Fibroblast of pulmonary artery (primary cell): ENCODE results near the gene WDFY4.

Experiments used
- DNase-seq: peaks from one replicate; pipeline ENCODE4 v3.0.0-alpha.2; 2010; ENCODE audit warnings: low read depth
- H3K4me3 ChIP-seq: replicated peaks from 2 replicates; pipeline ENCODE4 v1.5.1; 2011; ENCODE audit warnings: low read depth, mild to moderate bottlenecking, control low read depth, low read length, moderate library complexity
- TF ChIP-seq, protein P1 (sequence below): IDR thresholded peaks from 2 replicates; pipeline ENCODE4 v1.5.1; 2011; ENCODE audit warnings: mild to moderate bottlenecking, control low read depth, low read length, inconsistent platforms; ENCODE audit errors: missing control alignments

Gene WDFY4

DNA sequence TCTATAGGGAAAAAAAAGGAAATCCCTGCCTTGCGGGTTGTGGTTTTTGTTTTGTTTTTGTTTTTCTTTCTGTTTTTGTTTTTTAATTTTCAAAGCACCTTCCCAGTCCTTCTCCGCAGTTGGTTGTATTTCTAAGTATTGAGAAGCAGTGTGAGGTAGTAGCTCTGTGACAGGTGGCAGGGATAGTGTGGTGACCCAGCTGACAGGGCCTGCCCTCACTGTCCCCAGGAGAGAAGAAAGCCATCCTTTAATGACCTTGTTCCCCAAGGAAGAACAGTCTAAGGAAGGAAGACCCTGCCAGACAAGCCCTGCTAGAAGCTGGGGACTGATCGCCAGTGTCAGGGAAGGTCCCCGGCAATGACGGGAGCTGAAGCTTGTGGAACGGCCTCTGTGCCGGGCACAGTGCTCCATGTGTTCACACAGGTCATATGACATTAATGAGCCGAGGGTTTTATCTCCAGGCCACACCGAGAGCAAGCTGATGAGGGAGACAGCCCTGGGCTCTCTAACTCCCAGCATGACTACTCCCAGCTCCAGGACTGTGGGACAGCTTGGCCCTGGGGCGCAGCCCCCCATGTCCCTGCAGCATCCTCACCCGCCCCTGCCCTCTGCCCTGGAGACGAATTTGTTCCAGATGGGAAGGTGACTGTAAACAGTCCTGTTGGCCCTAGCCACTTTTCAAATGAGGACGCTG, 324.0 kb downstream of the WDFY4 start:
- no peak overlapping the region for H3K4me3 ChIP-seq
- no peak for DNase-seq
- TF ChIP-seq, protein P1, sequence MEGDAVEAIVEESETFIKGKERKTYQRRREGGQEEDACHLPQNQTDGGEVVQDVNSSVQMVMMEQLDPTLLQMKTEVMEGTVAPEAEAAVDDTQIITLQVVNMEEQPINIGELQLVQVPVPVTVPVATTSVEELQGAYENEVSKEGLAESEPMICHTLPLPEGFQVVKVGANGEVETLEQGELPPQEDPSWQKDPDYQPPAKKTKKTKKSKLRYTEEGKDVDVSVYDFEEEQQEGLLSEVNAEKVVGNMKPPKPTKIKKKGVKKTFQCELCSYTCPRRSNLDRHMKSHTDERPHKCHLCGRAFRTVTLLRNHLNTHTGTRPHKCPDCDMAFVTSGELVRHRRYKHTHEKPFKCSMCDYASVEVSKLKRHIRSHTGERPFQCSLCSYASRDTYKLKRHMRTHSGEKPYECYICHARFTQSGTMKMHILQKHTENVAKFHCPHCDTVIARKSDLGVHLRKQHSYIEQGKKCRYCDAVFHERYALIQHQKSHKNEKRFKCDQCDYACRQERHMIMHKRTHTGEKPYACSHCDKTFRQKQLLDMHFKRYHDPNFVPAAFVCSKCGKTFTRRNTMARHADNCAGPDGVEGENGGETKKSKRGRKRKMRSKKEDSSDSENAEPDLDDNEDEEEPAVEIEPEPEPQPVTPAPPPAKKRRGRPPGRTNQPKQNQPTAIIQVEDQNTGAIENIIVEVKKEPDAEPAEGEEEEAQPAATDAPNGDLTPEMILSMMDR: no peak

DNA sequence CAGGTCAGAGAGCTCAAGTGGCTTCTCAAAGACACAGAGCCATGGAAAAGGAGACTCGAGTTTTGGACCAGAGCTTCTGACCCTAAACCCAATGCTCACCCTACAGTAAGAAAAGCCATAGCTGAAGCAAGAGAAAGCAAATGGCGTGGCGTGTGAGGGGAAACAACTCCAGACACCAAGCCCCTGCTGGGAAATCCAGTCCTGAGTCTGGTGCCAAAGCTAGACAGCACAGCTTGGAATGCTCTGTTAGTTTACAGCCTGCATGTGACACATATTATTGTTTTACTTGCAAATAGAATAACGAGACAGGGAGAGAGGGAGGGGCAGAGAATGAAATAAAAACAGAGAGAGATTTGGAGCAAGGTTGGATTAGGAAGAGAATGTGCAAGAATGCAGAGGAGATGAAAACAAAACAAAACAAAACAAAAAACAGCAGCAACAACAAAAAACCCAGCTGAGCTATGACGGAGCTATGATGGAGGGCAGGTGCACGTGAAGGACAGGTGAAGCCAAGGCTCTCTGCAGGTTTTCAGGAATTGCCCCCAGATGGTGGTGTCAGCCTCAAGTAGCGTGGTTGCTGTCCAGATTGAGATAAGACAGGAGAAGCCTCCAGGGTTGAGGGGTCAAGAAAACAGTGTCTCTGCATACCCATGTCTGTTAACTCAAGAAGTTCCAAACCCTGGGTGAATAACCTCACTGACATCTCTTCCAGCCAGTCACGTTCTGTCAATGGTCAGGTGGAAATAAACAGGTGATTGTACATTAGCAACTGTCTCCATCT, 324.7 kb downstream of the WDFY4 start:
- H3K4me3 ChIP-seq: no peak overlapping the region
- DNase-seq: no peak
- TF ChIP-seq, protein P1: no peak

DNA sequence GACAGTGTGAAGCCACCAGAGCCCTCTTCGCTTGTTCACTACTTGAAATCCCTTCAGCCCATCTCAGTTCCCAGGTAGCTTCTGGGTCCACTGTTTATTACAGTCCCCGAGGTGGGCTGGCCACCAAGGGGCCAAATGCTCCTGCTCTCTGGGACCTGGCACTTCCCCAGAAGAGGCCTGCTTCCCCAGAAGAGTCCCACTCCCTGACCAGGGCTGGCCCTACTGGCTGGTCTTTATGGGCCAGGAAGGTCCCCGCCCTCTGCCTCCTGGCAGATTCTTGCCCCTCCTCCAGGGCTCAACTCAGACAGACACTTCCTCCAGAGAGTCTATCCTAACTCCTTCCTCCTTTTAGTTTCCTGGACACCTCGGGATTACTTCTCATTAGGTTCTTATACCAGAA, 325.6 kb downstream of the WDFY4 start:
- no peak for DNase-seq
- TF ChIP-seq, protein P1: no peak
- no peak overlapping the region for H3K4me3 ChIP-seq

DNA sequence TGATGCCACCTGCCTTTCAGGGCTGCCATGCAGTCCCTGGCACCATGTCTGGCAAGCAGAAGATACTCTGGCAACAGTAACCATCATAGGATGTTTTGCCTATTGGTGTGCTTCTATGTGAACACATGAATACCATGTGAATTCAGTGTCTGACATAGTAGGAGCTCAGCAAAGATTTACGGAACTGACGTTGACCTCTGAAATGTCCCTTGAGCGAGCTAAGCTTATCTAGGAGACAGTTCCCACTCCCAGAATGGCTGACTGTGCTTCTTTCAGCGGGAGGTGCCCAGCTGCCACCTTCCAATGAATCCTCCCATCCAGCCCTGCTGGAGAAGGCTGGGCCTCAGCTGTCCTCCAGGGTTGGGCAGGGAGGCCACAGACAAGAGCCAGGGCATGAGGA, 326.2 kb downstream of the WDFY4 start:
- no peak for DNase-seq
- no peak overlapping the region for H3K4me3 ChIP-seq
- TF ChIP-seq, protein P1: no peak

DNA sequence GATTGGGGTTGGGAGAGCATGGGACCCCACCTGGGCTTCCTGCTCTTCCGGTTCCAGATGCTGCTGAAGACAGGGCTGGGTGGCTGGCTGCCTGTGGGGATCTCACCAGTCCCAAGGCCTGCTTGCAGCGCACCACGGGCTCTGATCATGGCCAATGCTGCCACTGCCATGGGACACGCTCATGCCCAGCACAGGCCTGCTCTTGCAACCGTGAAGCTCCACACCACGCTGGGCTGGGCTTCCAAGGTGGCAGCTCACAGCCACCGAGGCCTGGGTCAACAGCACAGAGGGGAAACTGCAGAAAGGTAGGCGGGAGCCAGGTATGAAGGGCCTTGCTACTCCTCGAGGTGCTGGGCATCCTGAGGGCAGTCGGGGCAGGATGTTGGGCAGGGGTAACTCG, 327.1 kb downstream of the WDFY4 start:
- DNase-seq: no peak
- H3K4me3 ChIP-seq: no peak overlapping the region
- TF ChIP-seq, protein P1: no peak

DNA sequence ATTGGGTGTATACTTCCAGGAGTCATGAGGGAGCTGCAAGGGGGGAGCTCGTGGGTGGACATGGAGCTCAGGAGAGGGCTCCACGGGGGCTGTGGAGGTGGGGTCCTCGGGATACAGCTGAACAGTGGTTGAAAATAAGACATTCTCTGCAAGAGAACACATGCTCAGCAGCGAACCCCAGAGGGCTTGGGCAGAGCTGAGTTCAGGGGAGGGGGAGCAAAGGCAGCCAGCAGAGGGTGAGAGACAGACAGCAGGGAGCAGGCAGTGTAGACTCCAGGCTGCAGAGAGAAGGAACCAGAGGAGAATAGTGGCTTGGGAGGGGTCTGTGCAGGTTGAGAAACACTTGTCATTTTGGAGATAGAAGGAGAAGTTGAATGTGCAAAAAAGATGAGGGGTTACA, 327.9 kb downstream of the WDFY4 start:
- no peak overlapping the region for H3K4me3 ChIP-seq
- no peak for DNase-seq
- TF ChIP-seq, protein P1: no peak
